ENCODE measurements around the gene STK32C.

The STK32C gene

DNA sequence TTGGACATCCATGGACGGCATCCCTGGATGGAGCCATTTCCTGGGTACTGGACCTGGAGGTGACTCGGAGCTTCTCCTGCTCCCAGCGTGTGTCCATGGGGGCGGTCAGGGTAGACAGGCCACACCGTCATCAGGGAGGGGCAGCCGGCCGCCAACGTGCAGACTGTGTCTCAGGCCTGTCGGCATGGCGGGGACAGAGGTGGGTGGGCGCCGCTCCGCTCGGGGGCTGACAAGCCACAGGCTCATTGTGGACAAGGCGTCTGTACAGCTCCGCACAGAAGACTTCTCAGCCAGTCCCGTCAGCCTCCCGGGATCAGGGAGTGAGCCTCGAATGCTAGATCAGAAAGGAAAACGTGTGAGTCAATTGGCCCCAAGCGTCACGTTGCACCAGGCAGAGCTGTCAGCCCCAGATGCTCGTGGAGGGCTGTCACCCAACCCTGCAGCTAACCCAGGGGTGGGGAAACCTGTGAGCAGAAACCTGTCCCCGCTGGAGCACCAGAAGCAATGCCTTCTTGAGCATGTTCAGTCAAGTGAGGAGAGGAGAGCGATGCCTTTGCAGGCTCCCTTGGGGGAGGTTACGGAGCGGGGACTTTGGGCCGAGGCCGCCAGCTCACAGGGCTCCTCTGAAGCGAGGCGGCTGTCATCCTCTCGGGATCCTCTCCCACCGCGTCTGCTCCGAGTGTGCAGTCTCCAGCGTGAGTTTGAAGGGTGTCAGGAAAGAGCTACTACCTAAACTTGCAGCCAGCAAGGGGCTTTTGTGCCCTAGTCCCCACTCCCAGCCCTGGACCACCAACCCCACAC, 137.0 kb downstream of the STK32C start:
- H3K4me3 ChIP-seq (ENCODE audit: low read depth, low read length), result no peak overlapping the region
- TF ChIP-seq CTCF (conservative IDR thresholded peaks at IDR 0.05; ENCODE audit: low read depth, low read length), result no peak
- DNase-seq (ENCODE audit: low read depth), result no peak

DNA sequence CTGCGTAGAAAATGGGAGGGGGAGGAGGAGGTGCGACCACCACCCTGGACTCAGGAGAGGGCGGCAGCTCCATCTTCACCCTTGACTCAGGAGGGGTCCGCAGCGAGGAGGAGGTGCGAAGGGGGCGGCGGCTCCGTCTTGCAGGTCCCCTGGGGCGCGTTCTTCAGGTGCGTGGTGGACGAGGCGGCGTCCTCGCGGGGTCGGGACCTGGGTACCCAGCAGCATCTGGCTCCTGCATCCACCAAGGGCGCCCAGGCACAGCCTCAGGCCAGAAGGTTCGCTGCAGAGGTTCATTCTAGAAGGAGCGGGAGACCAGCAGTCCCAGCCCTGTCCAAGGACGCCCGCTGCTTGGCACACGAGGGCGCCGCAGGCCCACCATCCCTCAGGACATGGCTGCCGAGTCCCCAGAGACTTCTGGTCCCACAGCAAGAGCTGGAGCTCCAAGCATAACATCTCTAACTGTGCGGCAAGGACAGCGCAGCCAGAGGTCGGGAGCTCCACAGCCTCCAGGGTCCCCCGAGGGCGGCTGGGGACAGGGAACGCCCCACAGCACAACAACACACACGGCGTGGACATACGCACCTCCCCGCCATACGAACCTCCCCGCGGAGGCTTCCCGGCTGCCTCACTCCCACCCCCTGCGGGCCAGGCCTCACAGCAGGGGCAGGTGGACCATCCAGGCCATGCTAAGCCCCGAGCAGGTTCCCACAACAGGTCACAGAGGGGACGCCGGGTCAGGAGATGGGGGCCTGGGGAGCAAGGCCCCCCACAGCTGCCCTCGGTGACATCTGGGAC, 137.8 kb downstream of the STK32C start:
- no peak for TF ChIP-seq CTCF (conservative IDR thresholded peaks at IDR 0.05; ENCODE audit: low read depth, low read length)
- no peak for DNase-seq (ENCODE audit: low read depth)
- no peak overlapping the region for H3K4me3 ChIP-seq (ENCODE audit: low read depth, low read length)

DNA sequence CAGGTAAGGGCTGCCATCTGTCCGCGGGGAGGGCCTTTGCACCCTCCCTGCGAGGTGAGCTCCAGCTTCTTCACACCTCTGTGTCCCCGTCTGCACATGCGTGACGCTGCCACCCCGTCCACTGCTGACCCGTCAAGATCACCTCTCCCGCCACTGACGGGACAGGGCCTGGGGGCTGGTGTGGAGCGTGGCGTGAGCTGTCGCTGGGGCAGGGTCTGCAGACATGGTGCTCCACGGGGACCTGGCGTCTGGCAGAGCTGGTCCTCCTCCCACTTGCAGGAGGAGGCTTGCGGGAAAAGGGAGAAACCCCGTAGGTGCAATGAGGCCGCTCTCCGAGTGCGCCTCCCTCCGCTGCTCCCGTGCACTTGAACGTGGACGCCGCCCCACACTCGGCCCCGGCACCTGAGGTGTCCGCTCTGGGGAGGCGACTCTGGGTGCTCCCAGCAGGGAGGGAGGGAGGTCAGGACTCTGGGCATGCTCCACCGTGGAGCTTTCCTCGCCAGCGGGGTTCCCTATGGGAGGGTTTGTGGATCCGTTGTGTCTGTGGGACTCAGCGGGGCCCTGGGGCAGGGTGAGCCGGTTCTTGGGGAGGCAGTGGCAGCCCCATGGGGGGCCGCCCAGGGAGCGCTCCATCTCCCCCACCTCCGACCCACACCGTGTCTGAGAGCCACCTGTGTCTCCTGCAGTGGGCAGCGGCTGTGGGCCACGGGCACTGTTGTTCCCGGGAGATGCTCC, 138.6 kb downstream of the STK32C start:
- DNase-seq (ENCODE audit: low read depth), result no peak
- no peak for TF ChIP-seq CTCF (conservative IDR thresholded peaks at IDR 0.05; ENCODE audit: low read depth, low read length)
- H3K4me3 ChIP-seq (ENCODE audit: low read depth, low read length), result no peak overlapping the region

- TF ChIP-seq CTCF (conservative IDR thresholded peaks at IDR 0.05; ENCODE audit: low read depth, low read length), result no peak
- H3K4me3 ChIP-seq (ENCODE audit: low read depth, low read length), result no peak overlapping the region
- no peak for DNase-seq (ENCODE audit: low read depth)
Measured at GRCh38 chr10:132168571-132169030, 139.1 kb downstream of the STK32C start.

- no peak for DNase-seq (ENCODE audit: low read depth)
- no peak for TF ChIP-seq CTCF (conservative IDR thresholded peaks at IDR 0.05; ENCODE audit: low read depth, low read length)
- no peak overlapping the region for H3K4me3 ChIP-seq (ENCODE audit: low read depth, low read length)
Measured at GRCh38 chr10:132167976-132168375, 139.8 kb downstream of the STK32C start.

DNA sequence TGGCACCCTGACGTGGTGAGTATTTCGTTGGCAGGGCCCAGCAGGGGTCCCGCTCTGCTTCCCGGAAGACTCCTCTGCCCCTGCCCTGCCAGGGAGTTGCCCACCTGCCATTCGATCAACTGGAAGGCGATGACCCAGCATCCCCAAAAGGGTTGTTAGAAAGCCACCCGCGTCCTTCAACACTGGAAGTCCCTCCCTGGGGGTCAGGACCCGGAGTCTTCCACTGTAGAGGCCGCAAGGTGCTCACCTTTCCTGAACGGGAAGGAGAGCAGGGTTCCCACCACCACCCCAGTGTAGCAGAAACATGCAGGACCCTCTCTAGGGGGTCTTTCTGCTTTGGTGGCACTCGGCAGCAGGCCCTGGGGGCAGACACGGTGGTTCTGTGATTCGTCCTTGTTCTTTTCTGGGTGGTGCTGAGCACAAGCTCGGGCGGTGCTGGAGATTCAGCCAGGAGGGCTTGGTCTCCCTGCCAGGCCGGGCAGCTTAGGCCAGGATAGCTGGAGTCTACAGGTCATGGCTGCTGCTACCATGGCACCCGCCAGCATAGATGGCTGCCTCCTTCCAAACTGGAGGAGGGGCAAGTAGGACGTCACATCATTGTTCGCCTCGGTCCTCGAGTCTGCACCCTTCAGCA, 140.6 kb downstream of the STK32C start:
- no peak for DNase-seq (ENCODE audit: low read depth)
- TF ChIP-seq CTCF (conservative IDR thresholded peaks at IDR 0.05; ENCODE audit: low read depth, low read length), result no peak
- H3K4me3 ChIP-seq (ENCODE audit: low read depth, low read length), result no peak overlapping the region

Data from choroid plexus epithelial cell (primary cell).